Measurements from ENCODE around the gene SF1.

DNA sequence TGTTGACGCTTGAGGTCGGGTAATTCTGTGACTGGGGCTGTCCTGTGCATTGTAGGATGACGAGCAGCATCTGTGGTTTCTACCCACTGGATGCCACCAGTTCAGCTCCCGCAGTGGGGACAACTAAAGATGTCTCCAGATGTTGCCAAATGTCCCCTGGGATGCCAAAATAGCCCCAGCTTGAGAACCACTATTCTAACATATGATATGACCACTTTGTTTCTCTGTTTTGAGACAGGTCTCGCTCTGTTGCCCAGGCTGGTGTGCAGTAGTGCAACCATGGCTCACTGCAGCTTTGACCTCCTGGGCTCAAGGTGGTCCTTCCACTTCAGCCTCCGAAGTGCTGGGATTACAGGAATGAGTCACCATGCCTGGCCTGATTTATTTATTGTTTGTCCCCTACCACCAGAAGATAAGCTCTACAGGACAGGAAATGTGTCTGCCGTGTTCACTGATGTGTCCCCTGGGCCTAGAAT, 36.4 kb upstream of the SF1 start:
- TF ChIP-seq CTCF (IDR thresholded peaks at IDR 0.05): no peak
- TF ChIP-seq MEF2A (IDR thresholded peaks at IDR 0.05; ENCODE audit: borderline replicate concordance, low read depth): no peak
- no peak for TF ChIP-seq POLR2AphosphoS5 (IDR thresholded peaks at IDR 0.05; ENCODE audit: low read depth, low read length)
- TF ChIP-seq YY1 (IDR thresholded peaks at IDR 0.05; ENCODE audit: low read depth): no peak
- no peak for TF ChIP-seq RAD21 (IDR thresholded peaks at IDR 0.05; ENCODE audit: low read length)
- TF ChIP-seq NFIC (IDR thresholded peaks at IDR 0.05; ENCODE audit: borderline replicate concordance): no peak
- TF ChIP-seq CHD2 (IDR thresholded peaks at IDR 0.05; ENCODE audit: low read length, partially characterized antibody): no peak
- TF ChIP-seq PBX3 (IDR thresholded peaks at IDR 0.05): no peak
- no peak for TF ChIP-seq EP300 (IDR thresholded peaks at IDR 0.05; ENCODE audit: borderline replicate concordance in 1 of 2, low read depth in 1 of 2, low read length in 1 of 2)
- no peak for TF ChIP-seq RFX5 (IDR thresholded peaks at IDR 0.05; ENCODE audit: low read length)

Data from SK-N-SH (cell line).